HepG2 (cell line): ENCODE results near the gene GOT2. TPM values are rescaled to one million over a fixed set of nuclear protein-coding genes. Genes with fewer than 3 reads are reported as not detected.
"Not testable (repeated sequence)": the region's sequence is repeated elsewhere in the genome, so short reads cannot be mapped to it uniquely, and the experiment has no call there.

Experiments
- ATAC-seq: fragments of 200-7000 bp; cut with Tn5 transposase; 3 replicates; pipeline ENCODE4 v1.9.1; 2020; ENCODE audit warnings: mild to moderate bottlenecking, moderate library complexity
- BruUV-seq: library from RNA; stranded (reverse); fragments of 400-500 nt; replicated peaks from 2 replicates; lab custom pipeline; 2021; lab: Mats Ljungman, UMichigan
- CTCF ChIA-PET: fragments of 300-600 bp; formaldehyde crosslinking; extraction: SDS; loops from one replicate; lab custom pipeline; 2021; ENCODE audit warnings: low total read pairs, inconsistent platforms, low intra/inter-chr PET ratio; lab: Yijun Ruan, JAX
- POLR2A ChIA-PET: fragments of 350-600 bp; sonication (Branson Sonifier 250); formaldehyde crosslinking; loops from one replicate; lab custom pipeline; 2020; ENCODE audit warnings: antibody characterized with exemption, inconsistent platforms; lab: Yijun Ruan, JAX
- DNase-seq: peaks from one replicate; pipeline ENCODE4 v3.0.0-alpha.2; 2015; ENCODE audit warnings: low spot score
- FAIRE-seq: peaks from 3 replicates; lab custom pipeline; 2011; peaks lifted over from hg19 to GRCh38; lab: Jason Lieb, UNC
- H2AFZ ChIP-seq: one replicate; pipeline ENCODE4 v1.6.1; 2011; ENCODE audit warnings: low read length, inconsistent platforms
- H3K27ac ChIP-seq: fragments of 300-600 bp; 3 replicates; pipeline ENCODE4 v1.8.0; 2011; ENCODE audit warnings: mixed run types, mild to moderate bottlenecking, mixed read lengths, low read length, inconsistent platforms; ENCODE audit not compliant: insufficient read depth; ENCODE audit errors: extremely low read length
- H3K27me3 ChIP-seq, 2 experiments: fragments of 200-600 bp in 1 of 2; 2 replicates in 1 of 2; 3 replicates in 1 of 2; pipeline versions ENCODE4 v1.6.0 to v1.8.0; 2011; ENCODE audit warnings: low read length in 2 of 2, mild to moderate bottlenecking in 2 of 2, moderate library complexity in 2 of 2, inconsistent platforms in 1 of 2; ENCODE audit not compliant: insufficient read depth in 2 of 2, control insufficient read depth in 1 of 2
- H3K36me3 ChIP-seq, 2 experiments: fragments of 200-600 bp in 1 of 2; replicated peaks in 1 of 2; 2 replicates in 1 of 2; 3 replicates in 1 of 2; pipeline versions ENCODE4 v1.5.1 to v1.8.0; 2011; ENCODE audit warnings: low read length in 2 of 2, inconsistent platforms in 1 of 2; ENCODE audit not compliant: insufficient read depth in 2 of 2, control insufficient read depth in 1 of 2
- H3K4me1 ChIP-seq: 2 replicates; pipeline ENCODE4 v1.5.1; 2012; ENCODE audit warnings: low read length, inconsistent platforms; ENCODE audit not compliant: insufficient read depth
- H3K4me2 ChIP-seq: 2 replicates; pipeline ENCODE4 v1.6.0; 2011; ENCODE audit warnings: low read depth, low read length, inconsistent platforms
- H3K4me3 ChIP-seq, 3 experiments: fragments of 200-600 bp in 1 of 3; sonication (generic), shearing (Covaris generic) in 1 of 3; replicated peaks in 1 of 3; 2 replicates each; pipeline ENCODE4 v1.5.1; 2011 to 2016; ENCODE audit warnings: low read length in 3 of 3, inconsistent platforms in 2 of 3, low read depth in 2 of 3, mild to moderate bottlenecking in 2 of 3, control low read depth in 1 of 3, mixed read lengths in 1 of 3; ENCODE audit not compliant: insufficient read depth in 1 of 3
- H3K79me2 ChIP-seq: one replicate; pipeline ENCODE4 v1.6.1; 2011; ENCODE audit warnings: low read length, inconsistent platforms; ENCODE audit not compliant: insufficient read depth
- H3K9ac ChIP-seq: 2 replicates; pipeline ENCODE4 v1.6.0; 2011; ENCODE audit warnings: mild to moderate bottlenecking, low read depth, low read length, inconsistent platforms; ENCODE audit not compliant: insufficient read depth
- H3K9me3 ChIP-seq: 2 replicates; pipeline ENCODE4 v1.5.1; 2012; ENCODE audit warnings: mild to moderate bottlenecking, low read length
- H4K20me1 ChIP-seq: 2 replicates; pipeline ENCODE4 v1.6.0; 2011; ENCODE audit warnings: inconsistent platforms, mild to moderate bottlenecking, low read length, moderate library complexity; ENCODE audit not compliant: insufficient read depth
- EHMT2 ChIP-seq: fragments of 200-600 bp; sonication (generic); IDR thresholded peaks from 2 replicates; pipeline ENCODE4 v1.7.0; 2017; ENCODE audit warnings: antibody characterized with exemption, low read depth, low read length, borderline replicate concordance
- NFE2L2 ChIP-seq: fragments of 150-350 bp; IDR thresholded peaks from 2 replicates; pipeline ENCODE4 v1.6.1; 2014; ENCODE audit warnings: low read length
- RBAK ChIP-seq: sonication (generic); formaldehyde crosslinking; IDR thresholded peaks from 2 replicates; pipeline ENCODE4 v1.5.1; 2020; ENCODE audit warnings: mild to moderate bottlenecking, missing genetic modification reagents
- ZKSCAN8 ChIP-seq: IDR thresholded peaks from 2 replicates; pipeline ENCODE4 v1.6.1; 2016; ENCODE audit warnings: borderline replicate concordance, missing genetic modification reagents, missing compliant biosample characterization
- ZNF564 ChIP-seq: sonication (generic); formaldehyde crosslinking; IDR thresholded peaks from 2 replicates; pipeline ENCODE4 v1.8.1; 2023; ENCODE audit warnings: mild to moderate bottlenecking, missing genetic modification reagents
- ZNF770 ChIP-seq: sonication (generic); formaldehyde crosslinking; IDR thresholded peaks from 2 replicates; pipeline ENCODE4 v1.5.0; 2020; ENCODE audit warnings: mild to moderate bottlenecking, missing genetic modification reagents
- WGBS: methylation state at CpG from one replicate; pipeline ENCODE4 v1.1.6; 2017; ENCODE audit warnings: low lambda C conversion rate; 5-methylcytosine and 5-hydroxymethylcytosine counted together
- in situ Hi-C: cut with HindIII; loops from 2 replicates; pipeline ENCODE4 v1.10.0; 2017; ENCODE audit warnings: low pct_unique_long_range_greater_than_20kb; ENCODE audit not compliant: extremely low pct_ligation_motif_present
- intact Hi-C: fragments of 100-400 bp; cut with micrococcal nuclease; formaldehyde crosslinking; loops from one replicate; pipeline ENCODE4 v1.10.0; 2022; ENCODE audit not compliant: unreplicated experiment
- polyA plus RNA-seq, 8 experiments: library from polyadenylated mRNA; depleted of rRNA in 3 of 8; stranded (reverse) in 7 of 8; unstranded in 1 of 8; fragments of >200 nt; fragmentation: Illumina TruSeq in 4 of 8; extraction: Trizol in 4 of 8; gene quantifications; 2 replicates each; pipeline versions ENCODE4 v1.2.1 to v1.2.3, GENCODE V29; 2011 to 2016; ENCODE audit warnings: low read depth in 4 of 8, missing spikeins in 1 of 8, mixed read lengths in 1 of 8; ENCODE audit not compliant: insufficient read depth in 1 of 8
- total RNA-seq, 5 experiments: library from RNA; depleted of rRNA; stranded (reverse); fragments of >200 nt; fragmentation: Illumina TruSeq; extraction: Trizol; gene quantifications; 2 replicates each; pipeline ENCODE4 v1.2.3, GENCODE V29; 2016; ENCODE audit warnings: low read depth in 1 of 5

The GOT2 gene
- total and polyA plus RNA-seq, 2 of the 13 experiments (the other 11 are each of a cell fraction or from before 2014, with no cell fraction given): 32.6 to 121 TPM

- Histone ChIP-seq H3K27me3 (no peaks in the 10 kb centered on the region; a peak in 2 of 5 replicates), H2AFZ (no peak overlapping the region), H3K9me3 (no peaks in the 10 kb centered on the region), H3K79me2 (no peaks in the 10 kb centered on the region), H3K36me3 (no peaks in the 10 kb centered on the region), H3K4me3 (no peak overlapping the region), H3K4me1 (no peaks in the 10 kb centered on the region), H3K27ac (no peak overlapping the region), H3K9ac (no peak overlapping the region), H3K4me2 (no peak overlapping the region), H4K20me1 (no peaks in the 10 kb centered on the region)
- no peak for DNase-seq
- no peak for ATAC-seq
- intact Hi-C loops: no loop called here
- POLR2A ChIA-PET: no interaction called here
- no TSS peak for BruUV-seq
- in situ Hi-C loops: no loop called here
- TF ChIP-seq NFE2L2 (peak; percentile 52), EHMT2 (no peak), RBAK (CRISPR knock-in tag) (no peak), ZNF564 (CRISPR knock-in tag) (peak; percentile 99), ZKSCAN8 (CRISPR knock-in tag) (no peak)
- CTCF ChIA-PET: no interaction called here
- no peak for FAIRE-seq
- 20% methylated on average over 1 of the region's 1 CpG for WGBS
These were observed 41.7 kb downstream of the GOT2 start for GRCh38 chr16:58692450-58692849.

GRCh38 chr16:58686985-58687706, 47.0 kb downstream of the GOT2 start:
- BruUV-seq, H3K27ac ChIP-seq, H3K27me3 ChIP-seq, in situ Hi-C loops, intact Hi-C loops, H2AFZ ChIP-seq, H3K79me2 ChIP-seq, DNase-seq, H3K9ac ChIP-seq, H3K4me3 ChIP-seq, CTCF ChIA-PET, H3K4me2 ChIP-seq, H4K20me1 ChIP-seq, FAIRE-seq, H3K36me3 ChIP-seq, H3K9me3 ChIP-seq, ATAC-seq: not testable (repeated sequence)
- 29% methylated on average over 8 of the region's 8 CpGs for WGBS
- peaks cover 19% of the 10 kb centered on the region for H3K4me1 ChIP-seq
- POLR2A ChIA-PET: interaction anchor here (0.6 kb wide), 1 partner anchor 335 kb away, joined by 3 read pairs; no protein-coding TSS in a partner anchor
- TF ChIP-seq ZNF770 (CRISPR knock-in tag): peak; percentile 39; the same call in 1 of the 2 replicates
